Gastroesophageal sphincter (tissue), 3 donors: ENCODE data around the gene MAP4K2.

Experiments
- CTCF ChIP-seq, 4 experiments: fragments of 200-600 bp in 2 of 4; fragments of 450-650 bp in 2 of 4; sonication (generic) in 1 of 4; IDR thresholded peaks; one replicate each; pipeline ENCODE4 v1.5.1; 2017 to 2019; ENCODE audit warnings: antibody characterized with exemption in 4 of 4, mild to moderate bottlenecking in 2 of 4, moderate library complexity in 2 of 4
- EP300 ChIP-seq: sonication (generic); formaldehyde crosslinking; IDR thresholded peaks from one replicate; pipeline ENCODE4 v1.6.1; 2017; ENCODE audit warnings: antibody characterized with exemption, mild to moderate bottlenecking
- POLR2A ChIP-seq, 2 donors: fragments of 450-650 bp; IDR thresholded peaks; one replicate each; pipeline ENCODE4 v1.6.1; 2017; ENCODE audit warnings: antibody characterized with exemption in 2 of 2, mild to moderate bottlenecking in 2 of 2, moderate library complexity in 1 of 2

- no peak for TF ChIP-seq CTCF (IDR thresholded peaks at IDR 0.05)
- TF ChIP-seq POLR2A (IDR thresholded peaks at IDR 0.05) = no peak
- no peak for TF ChIP-seq EP300
Measured at GRCh38 chr11:64792482-64792881, 10.5 kb downstream of the MAP4K2 start.
